ENCODE results near the gene SIRT1.

SIRT1 gene

GRCh38 chr10:67843284-67843683 is 41.2 kb upstream of the SIRT1 start:
- no peak for DNase-seq (ENCODE audit: extremely low spot score)
- CTCF ChIA-PET, result no interaction called here
- POLR2A ChIA-PET, result no interaction called here
- TF ChIP-seq TARDBP (IDR thresholded peaks at IDR 0.05), result no peak
- TF ChIP-seq ARNT (IDR thresholded peaks at IDR 0.05), result no peak
- TF ChIP-seq CTBP1 (IDR thresholded peaks at IDR 0.05; ENCODE audit: borderline replicate concordance), result no peak

DNA sequence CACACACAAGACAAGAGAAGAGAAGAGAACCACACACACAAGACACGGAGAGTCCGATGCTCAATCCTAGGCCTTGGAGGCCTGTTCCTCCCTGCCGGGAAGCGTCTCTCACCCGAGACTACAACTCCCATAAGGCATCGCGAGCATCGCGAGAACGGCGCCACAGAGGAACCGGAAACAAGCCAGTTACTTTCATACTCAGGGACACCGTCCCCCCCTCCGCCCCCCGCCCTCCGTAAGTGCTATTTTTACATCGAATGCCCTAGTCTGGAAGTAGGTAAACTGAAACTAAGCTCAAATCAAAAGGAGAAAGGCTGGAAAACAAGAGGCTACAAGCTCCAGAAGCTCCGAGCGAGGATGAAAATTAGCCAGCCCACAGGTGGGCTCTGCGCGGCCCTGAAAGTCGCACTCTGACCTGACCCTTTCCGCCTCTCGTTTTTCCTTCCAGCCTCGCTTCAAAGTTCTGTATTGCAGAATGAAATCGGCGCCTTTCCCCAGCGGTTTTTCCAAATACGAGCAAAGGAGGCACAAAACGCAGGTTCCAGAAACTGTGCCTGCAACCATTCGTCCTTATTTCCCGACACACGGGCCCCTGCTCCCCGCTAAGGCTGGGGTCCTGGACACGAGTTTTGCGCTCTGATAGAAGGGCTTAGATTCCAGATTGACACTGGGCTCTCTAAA is 35.0 kb upstream of the SIRT1 start:
- TF ChIP-seq L3MBTL2 (conservative IDR thresholded peaks at IDR 0.05), result peak; percentile 42
- TF ChIP-seq SP1 (IDR thresholded peaks at IDR 0.05), result peak; percentile 72; the same call in 1 of the 2 replicates
- no peak for TF ChIP-seq FOXA1 (IDR thresholded peaks at IDR 0.05)
- TF ChIP-seq ELF4 (IDR thresholded peaks at IDR 0.05), result peak; percentile 83
- ChIA-PET POLR2A (interaction anchor here (0.7 to 1.4 kb wide), 7 partner anchors 11 to 61 kb away, joined by 3 to 20 read pairs (median 3); partner anchors contain the start of gene DNAJC12), CTCF (interaction anchor here (0.6 kb wide), 1 partner anchor 72 kb away, joined by 5 read pairs; no protein-coding TSS in a partner anchor)
- DNase-seq (ENCODE audit: extremely low spot score), result peak; percentile 91

DNA sequence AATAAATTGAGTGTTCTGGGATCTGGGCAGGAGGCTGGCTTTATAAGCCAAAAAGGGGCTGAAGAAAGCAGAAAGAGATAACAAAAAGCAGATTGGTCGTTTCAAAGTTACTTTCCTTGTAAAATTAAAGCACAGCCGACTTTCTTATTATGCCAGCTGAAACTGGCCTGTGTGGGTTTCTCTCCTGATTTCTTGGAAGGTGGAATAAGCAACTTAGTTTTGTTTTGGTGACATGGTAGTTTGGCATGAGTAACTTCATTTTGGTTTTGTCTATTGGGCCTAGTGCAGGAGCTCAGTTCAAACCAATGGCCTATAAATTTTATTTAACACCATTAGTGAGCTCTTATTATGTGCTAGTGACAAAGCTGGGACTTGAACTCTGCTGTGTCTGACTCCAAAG is 33.3 kb upstream of the SIRT1 start:
- no peak for DNase-seq (ENCODE audit: extremely low spot score)
- CTCF ChIA-PET, result no interaction called here
- no peak for TF ChIP-seq PKNOX1 (IDR thresholded peaks at IDR 0.05)
- TF ChIP-seq SP1 (IDR thresholded peaks at IDR 0.05), result no peak
- TF ChIP-seq BHLHE40 (IDR thresholded peaks at IDR 0.05; ENCODE audit: borderline replicate concordance), result no peak
- TF ChIP-seq SUZ12 (IDR thresholded peaks at IDR 0.05), result no peak
- TF ChIP-seq NFRKB (IDR thresholded peaks at IDR 0.05), result no peak
- TF ChIP-seq FOXA1 (IDR thresholded peaks at IDR 0.05), result no peak
- TF ChIP-seq LEF1 (IDR thresholded peaks at IDR 0.05; ENCODE audit: borderline replicate concordance), result no peak
- POLR2A ChIA-PET, result no interaction called here

DNA sequence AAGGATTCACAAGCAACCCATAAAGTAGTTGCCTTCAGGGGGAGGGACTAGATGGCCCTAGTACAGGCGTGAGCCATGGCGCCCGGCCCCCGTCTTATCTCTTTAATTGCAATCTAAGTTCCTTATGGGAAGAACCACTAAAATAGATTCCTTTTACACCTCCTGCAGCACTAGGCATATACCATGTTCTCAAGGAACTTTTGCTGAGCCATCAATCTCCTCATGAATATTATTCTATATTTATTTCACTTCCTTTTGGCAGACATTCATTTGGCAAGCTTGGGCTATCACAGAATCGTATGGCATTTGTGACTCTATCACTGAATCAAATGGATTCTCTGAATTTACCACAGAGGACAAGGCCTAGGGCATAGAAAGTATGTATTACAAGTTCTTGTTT is 31.7 kb upstream of the SIRT1 start:
- CTCF ChIA-PET, result no interaction called here
- TF ChIP-seq ZNF384 (IDR thresholded peaks at IDR 0.05) (no peak), FOXM1 (IDR thresholded peaks at IDR 0.05; ENCODE audit: borderline replicate concordance) (no peak), FOXA1 (IDR thresholded peaks at IDR 0.05) (no peak), BHLHE40 (IDR thresholded peaks at IDR 0.05; ENCODE audit: borderline replicate concordance) (no peak), PKNOX1 (IDR thresholded peaks at IDR 0.05) (no peak), SP1 (IDR thresholded peaks at IDR 0.05) (no peak), HDGF (IDR thresholded peaks at IDR 0.05; ENCODE audit: borderline replicate concordance) (no peak), LEF1 (IDR thresholded peaks at IDR 0.05; ENCODE audit: borderline replicate concordance) (no peak)
- DNase-seq (ENCODE audit: extremely low spot score), result no peak
- POLR2A ChIA-PET, result no interaction called here

GRCh38 chr10:67853512-67853911 is 30.9 kb upstream of the SIRT1 start:
- CTCF ChIA-PET, result no interaction called here
- no peak for TF ChIP-seq NFRKB (IDR thresholded peaks at IDR 0.05)
- TF ChIP-seq ELF4 (IDR thresholded peaks at IDR 0.05), result no peak
- TF ChIP-seq LEF1 (IDR thresholded peaks at IDR 0.05; ENCODE audit: borderline replicate concordance), result no peak
- TF ChIP-seq FOXA1 (IDR thresholded peaks at IDR 0.05), result no peak
- no peak for TF ChIP-seq FOXK2 (IDR thresholded peaks at IDR 0.05)
- TF ChIP-seq BHLHE40 (IDR thresholded peaks at IDR 0.05; ENCODE audit: borderline replicate concordance), result no peak
- TF ChIP-seq TARDBP (IDR thresholded peaks at IDR 0.05), result no peak
- no peak for TF ChIP-seq HDGF (IDR thresholded peaks at IDR 0.05; ENCODE audit: borderline replicate concordance)
- TF ChIP-seq SP1 (IDR thresholded peaks at IDR 0.05), result no peak
- TF ChIP-seq L3MBTL2 (conservative IDR thresholded peaks at IDR 0.05), result no peak
- TF ChIP-seq ARNT (IDR thresholded peaks at IDR 0.05), result no peak
- TF ChIP-seq CTBP1 (IDR thresholded peaks at IDR 0.05; ENCODE audit: borderline replicate concordance), result no peak
- TF ChIP-seq SUZ12 (IDR thresholded peaks at IDR 0.05), result no peak
- DNase-seq (ENCODE audit: extremely low spot score), result no peak
- POLR2A ChIA-PET, result no interaction called here

DNA sequence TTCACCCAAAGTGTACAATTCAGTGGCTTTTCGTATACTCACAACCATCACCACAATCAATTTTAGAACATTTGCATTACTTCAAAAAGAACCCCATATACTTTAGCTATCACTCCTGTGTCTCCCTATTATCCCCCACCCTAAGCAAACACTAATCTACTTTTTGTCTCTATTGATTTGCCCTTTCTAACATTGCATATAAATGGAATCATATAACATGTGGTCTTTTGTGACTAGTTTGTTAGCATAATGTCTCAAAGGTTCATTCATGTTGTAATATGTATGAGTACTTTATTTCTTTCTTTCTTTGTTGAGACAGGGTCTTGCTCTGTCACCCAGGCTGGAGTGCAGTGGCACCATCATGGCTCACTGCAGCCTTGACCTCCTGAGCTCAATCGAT is 25.5 kb upstream of the SIRT1 start:
- CTCF ChIA-PET, result no interaction called here
- no peak for DNase-seq (ENCODE audit: extremely low spot score)
- POLR2A ChIA-PET, result no interaction called here
- TF ChIP-seq BHLHE40 (IDR thresholded peaks at IDR 0.05; ENCODE audit: borderline replicate concordance) (no peak), NFRKB (IDR thresholded peaks at IDR 0.05) (no peak), HDGF (IDR thresholded peaks at IDR 0.05; ENCODE audit: borderline replicate concordance) (no peak), SP1 (IDR thresholded peaks at IDR 0.05) (no peak), FOXK2 (IDR thresholded peaks at IDR 0.05) (no peak), CTBP1 (IDR thresholded peaks at IDR 0.05; ENCODE audit: borderline replicate concordance) (no peak), SUZ12 (IDR thresholded peaks at IDR 0.05) (no peak), FOXA1 (IDR thresholded peaks at IDR 0.05) (no peak), FOXM1 (IDR thresholded peaks at IDR 0.05; ENCODE audit: borderline replicate concordance) (no peak)

GRCh38 chr10:67861750-67862432 is 22.6 kb upstream of the SIRT1 start:
- no peak for TF ChIP-seq PKNOX1 (IDR thresholded peaks at IDR 0.05)
- no peak for TF ChIP-seq TARDBP (IDR thresholded peaks at IDR 0.05)
- no peak for TF ChIP-seq L3MBTL2 (conservative IDR thresholded peaks at IDR 0.05)
- no peak for TF ChIP-seq BHLHE40 (IDR thresholded peaks at IDR 0.05; ENCODE audit: borderline replicate concordance)
- no peak for TF ChIP-seq ELF4 (IDR thresholded peaks at IDR 0.05)
- no peak for TF ChIP-seq HDGF (IDR thresholded peaks at IDR 0.05; ENCODE audit: borderline replicate concordance)
- no peak for TF ChIP-seq FOXK2 (IDR thresholded peaks at IDR 0.05)
- TF ChIP-seq LEF1 (IDR thresholded peaks at IDR 0.05; ENCODE audit: borderline replicate concordance), result no peak
- no peak for TF ChIP-seq SUZ12 (IDR thresholded peaks at IDR 0.05)
- no peak for TF ChIP-seq NFRKB (IDR thresholded peaks at IDR 0.05)
- TF ChIP-seq SP1 (IDR thresholded peaks at IDR 0.05), result no peak
- TF ChIP-seq FOXM1 (IDR thresholded peaks at IDR 0.05; ENCODE audit: borderline replicate concordance), result no peak
- no peak for TF ChIP-seq CTBP1 (IDR thresholded peaks at IDR 0.05; ENCODE audit: borderline replicate concordance)
- no peak for TF ChIP-seq ARNT (IDR thresholded peaks at IDR 0.05)
- TF ChIP-seq ZNF384 (IDR thresholded peaks at IDR 0.05), result no peak
- TF ChIP-seq FOXA1 (IDR thresholded peaks at IDR 0.05), result no peak
- DNase-seq (ENCODE audit: extremely low spot score), result no peak
- CTCF ChIA-PET, result no interaction called here
- POLR2A ChIA-PET, result interaction anchor here (2.0 kb wide), 1 partner anchor 22 kb away, joined by 8 read pairs; the partner anchor contains the start of gene SIRT1

Measured in HEK293T (cell line).